Epithelial cell of esophagus (primary cell): ENCODE measurements around the gene RPS2.
A peak's percentile ranks its signal among the peaks of the same experiment; 100 is the strongest.
"Not testable (repeated sequence)": the region's sequence is repeated elsewhere in the genome, so short reads cannot be mapped to it uniquely, and the experiment has no call there.

Experiments
- DNase-seq: peaks from one replicate; pipeline ENCODE4 v3.0.0; 2010; ENCODE audit warnings: low read depth
- H3K4me3 ChIP-seq: 2 replicates; pipeline ENCODE4 v1.5.1; 2011; ENCODE audit warnings: mild to moderate bottlenecking, low read length, control low read depth
- CTCF ChIP-seq: IDR thresholded peaks from 2 replicates; pipeline ENCODE4 v1.5.1; 2011; ENCODE audit warnings: low read depth, mild to moderate bottlenecking, low read length, control low read depth, inconsistent platforms; ENCODE audit not compliant: insufficient read depth; ENCODE audit errors: missing control alignments

RPS2 gene

DNA sequence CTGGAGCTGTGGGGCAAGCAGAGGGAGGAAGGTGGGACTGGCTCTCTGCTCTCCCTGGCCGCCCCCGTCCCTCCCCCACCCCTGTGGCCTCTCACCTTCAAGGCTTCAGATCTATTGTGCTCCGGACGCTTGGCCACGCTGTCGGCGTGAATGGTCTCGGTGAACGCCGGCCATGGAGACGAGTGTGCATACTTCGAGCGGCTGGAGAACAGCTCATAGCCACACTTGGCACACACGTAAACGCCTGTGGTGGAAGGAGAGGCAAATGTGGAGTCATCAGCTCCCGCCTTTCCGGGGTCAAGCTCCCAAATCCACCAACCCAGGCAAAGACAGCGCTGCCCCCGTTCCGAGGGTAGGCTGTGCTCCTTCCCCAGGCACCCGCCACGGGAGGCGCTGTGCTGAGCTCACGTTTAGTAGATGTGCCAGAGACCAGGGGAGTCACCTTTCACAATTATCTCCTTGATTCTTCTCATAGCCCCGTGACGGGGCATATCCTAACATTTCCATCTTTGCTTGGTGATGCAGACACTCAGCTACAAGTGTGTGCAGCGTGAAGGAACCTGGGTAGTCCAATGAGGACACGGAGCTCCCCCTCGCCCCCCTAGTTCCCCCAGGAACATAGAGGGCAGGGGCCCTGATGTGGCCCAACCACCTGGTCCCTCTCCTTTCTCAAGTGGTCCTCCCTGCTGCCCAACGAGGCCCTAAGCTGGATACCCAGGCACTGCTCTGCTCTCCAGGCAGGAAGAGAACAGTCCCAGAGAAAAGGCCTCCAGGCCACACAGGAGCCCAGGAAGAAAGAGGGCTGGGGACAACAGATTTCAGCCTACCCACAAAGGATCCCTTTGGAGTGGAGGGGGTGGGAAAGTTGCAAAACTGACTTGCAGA is 23.2 kb downstream of the RPS2 start:
- peak overlapping the region; percentile 74 for H3K4me3 ChIP-seq
- no peak for DNase-seq
- TF ChIP-seq CTCF: no peak

GRCh38 chr16:1940273-1941161 is 24.1 kb downstream of the RPS2 start:
- no peak for TF ChIP-seq CTCF
- DNase-seq: no peak
- H3K4me3 ChIP-seq: no peak overlapping the region

DNA sequence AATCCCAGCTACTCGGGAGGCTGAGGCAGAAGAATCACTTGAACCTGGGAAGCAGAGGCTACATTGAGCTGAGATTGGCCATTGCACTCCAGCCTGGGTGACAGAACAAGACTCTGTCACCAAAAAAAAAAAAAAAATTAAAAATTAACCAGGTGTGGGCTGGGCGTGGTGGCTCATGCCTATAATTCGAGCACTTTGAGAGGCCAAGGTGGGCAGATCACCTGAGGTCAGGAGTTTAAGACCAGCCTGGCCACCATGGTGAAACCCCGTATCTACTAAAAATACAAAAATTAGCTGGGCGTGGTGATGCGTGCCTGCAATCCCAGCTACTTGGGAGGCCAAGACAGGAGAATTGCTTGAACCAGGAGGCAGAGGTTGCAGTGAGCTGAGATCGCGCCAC is 24.8 kb downstream of the RPS2 start:
- H3K4me3 ChIP-seq, DNase-seq: not testable (repeated sequence)

DNA sequence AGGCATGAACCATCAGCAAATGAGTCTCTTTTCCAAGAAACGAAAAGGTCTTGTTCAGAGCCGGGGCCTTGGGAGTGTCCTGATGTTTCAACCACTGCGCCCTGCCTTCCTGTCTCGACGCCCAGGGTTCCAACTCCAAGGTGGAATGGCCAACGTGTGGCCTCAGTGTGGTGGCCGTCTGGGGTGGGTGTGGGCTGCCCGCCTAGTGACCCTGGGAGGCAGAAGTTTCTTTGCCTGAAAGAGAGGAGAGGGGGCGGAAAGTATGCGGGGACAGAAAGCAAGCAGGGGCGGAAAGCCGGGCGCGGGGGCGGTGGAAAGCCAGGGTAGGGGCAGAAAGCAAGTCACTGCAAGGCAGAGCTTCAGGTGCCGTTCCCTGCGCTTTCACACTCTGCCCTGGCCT is 25.7 kb downstream of the RPS2 start:
- TF ChIP-seq CTCF: no peak
- no peak overlapping the region for H3K4me3 ChIP-seq
- no peak for DNase-seq

- H3K4me3 ChIP-seq: no peak overlapping the region
- TF ChIP-seq CTCF: no peak
- DNase-seq: no peak
Measured at GRCh38 chr16:1938316-1938715, 26.3 kb downstream of the RPS2 start.

DNA sequence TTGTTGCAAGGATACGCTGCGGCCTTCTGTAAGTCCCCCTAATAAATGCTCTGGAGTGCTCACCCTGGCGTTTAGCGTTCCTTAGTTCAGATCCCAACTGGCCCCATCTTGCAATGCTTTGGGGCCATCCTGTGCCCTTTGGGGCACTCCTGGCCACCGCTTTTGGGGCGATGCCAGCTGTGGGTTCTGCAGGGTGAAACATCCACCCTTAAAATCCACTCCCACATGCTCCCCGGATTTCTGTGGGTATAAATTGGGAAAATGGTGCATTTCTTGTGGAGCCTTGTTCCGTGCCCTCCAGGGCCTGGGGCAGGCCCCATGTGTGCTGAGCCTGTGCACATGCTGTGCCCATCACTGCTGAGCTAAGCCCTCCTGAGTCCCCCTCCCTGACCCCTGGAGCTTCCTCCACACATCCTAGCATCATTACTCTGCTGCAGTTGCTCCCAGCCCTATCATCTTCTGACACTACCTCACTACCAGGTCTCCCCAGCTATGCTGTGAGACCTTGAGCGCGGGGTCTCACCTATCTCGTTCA is 27.6 kb downstream of the RPS2 start:
- no peak for TF ChIP-seq CTCF
- H3K4me3 ChIP-seq: no peak overlapping the region
- DNase-seq: no peak

- no peak overlapping the region for H3K4me3 ChIP-seq
Measured at GRCh38 chr16:1933097-1933661, 31.4 kb downstream of the RPS2 start.

More at GRCh38 chr16:1933097-1933661, 31.4 kb downstream of the RPS2 start:
- TF ChIP-seq CTCF: no peak
- DNase-seq: no peak
